Gastroesophageal sphincter (tissue), 3 donors: ENCODE data around the gene EXOC3L4.

Source experiments
- CTCF ChIP-seq, 4 experiments: fragments of 200-600 bp in 2 of 4; fragments of 450-650 bp in 2 of 4; sonication (generic) in 1 of 4; IDR thresholded peaks; one replicate each; pipeline ENCODE4 v1.5.1; 2017 to 2019; ENCODE audit warnings: antibody characterized with exemption in 4 of 4, mild to moderate bottlenecking in 2 of 4, moderate library complexity in 2 of 4
- EP300 ChIP-seq: sonication (generic); formaldehyde crosslinking; IDR thresholded peaks from one replicate; pipeline ENCODE4 v1.6.1; 2017; ENCODE audit warnings: antibody characterized with exemption, mild to moderate bottlenecking
- POLR2A ChIP-seq, 2 donors: fragments of 450-650 bp; IDR thresholded peaks; one replicate each; pipeline ENCODE4 v1.6.1; 2017; ENCODE audit warnings: antibody characterized with exemption in 2 of 2, mild to moderate bottlenecking in 2 of 2, moderate library complexity in 1 of 2

GRCh38 chr14:103151270-103151945 is 56.9 kb downstream of the EXOC3L4 start:
- TF ChIP-seq CTCF (IDR thresholded peaks at IDR 0.05) (no peak), EP300 (no peak), POLR2A (IDR thresholded peaks at IDR 0.05) (no peak)
